GM19328 (cell line): ENCODE results near the gene KIRREL3.

Source experiments
- ATAC-seq: cut with Tn5 transposase; IDR thresholded peaks from one replicate; pipeline ENCODE4 v1.9.1; 2021; ENCODE audit warnings: mild to moderate bottlenecking, moderate library complexity; ENCODE audit not compliant: unreplicated experiment

KIRREL3 gene

DNA sequence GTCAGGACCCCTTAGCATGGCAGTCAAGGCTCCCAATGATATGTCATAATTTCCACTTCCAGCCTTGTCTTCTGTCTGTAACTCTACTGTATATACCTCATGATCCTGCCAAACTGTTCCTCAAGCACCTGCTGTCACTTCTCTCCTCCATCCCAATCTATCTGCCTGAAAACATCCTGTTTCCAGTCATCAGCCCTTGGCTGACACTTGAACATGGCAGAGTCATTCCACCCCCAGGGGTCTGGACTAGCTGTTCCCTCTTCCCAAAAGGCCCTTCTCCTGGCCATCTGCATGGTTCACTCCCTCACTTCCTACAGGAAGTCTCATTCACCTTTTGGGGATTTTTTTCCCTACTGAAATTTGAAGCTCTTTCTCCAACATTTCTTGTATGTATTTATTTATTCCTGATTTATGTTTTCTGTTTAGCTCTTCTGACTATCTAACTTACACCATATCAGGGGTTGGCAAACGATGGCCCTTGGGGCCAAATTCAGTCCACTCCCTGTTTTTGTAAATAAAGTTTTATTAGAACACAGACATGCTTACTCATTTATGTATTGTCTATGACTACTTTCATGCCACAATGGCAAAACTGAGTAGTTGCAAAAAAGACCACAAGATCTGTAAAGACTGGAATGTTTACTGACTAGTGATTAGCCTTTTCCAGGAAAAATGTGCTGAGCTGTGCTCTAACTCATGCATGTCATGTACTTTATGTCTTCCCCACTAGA is 278.4 kb downstream of the KIRREL3 start:
- ATAC-seq, result no peak

DNA sequence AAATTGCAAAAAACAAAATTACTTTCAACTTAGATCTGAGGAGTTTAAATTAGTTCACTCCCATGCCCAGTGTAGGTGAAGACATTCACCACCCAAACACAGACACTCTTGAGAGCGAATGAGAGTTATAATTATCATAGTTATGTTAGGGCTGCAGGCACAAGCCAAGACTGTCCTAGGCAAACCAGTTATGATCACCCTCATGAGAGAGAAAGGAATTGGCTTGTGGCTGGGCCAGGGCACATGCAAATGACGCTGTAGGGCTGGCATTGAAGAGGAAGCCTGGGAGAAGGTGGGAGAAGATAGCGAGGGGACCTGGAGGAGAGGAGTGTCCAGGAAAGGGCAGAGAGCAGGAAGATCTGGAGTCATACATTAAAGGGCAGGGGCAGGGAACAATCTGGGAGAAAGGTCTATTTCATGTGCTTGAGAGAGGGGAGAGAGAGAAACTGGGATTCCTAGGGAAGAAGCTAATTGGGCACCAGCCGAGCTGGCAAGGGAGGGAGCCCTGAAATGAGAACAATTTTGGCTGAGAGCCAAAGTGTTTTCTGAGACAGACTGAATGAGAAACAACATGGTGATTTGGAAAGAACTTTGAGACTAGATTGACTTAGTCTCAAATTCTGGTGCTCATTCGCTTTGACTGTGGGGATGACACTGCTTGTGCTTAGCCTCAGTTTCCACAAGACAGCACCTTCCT is 279.9 kb downstream of the KIRREL3 start:
- no peak for ATAC-seq

GRCh38 chr11:126719740-126720139 is 280.8 kb downstream of the KIRREL3 start:
- no peak for ATAC-seq

- ATAC-seq, result no peak
Observed at GRCh38 chr11:126718276-126718675, 282.3 kb downstream of the KIRREL3 start.

DNA sequence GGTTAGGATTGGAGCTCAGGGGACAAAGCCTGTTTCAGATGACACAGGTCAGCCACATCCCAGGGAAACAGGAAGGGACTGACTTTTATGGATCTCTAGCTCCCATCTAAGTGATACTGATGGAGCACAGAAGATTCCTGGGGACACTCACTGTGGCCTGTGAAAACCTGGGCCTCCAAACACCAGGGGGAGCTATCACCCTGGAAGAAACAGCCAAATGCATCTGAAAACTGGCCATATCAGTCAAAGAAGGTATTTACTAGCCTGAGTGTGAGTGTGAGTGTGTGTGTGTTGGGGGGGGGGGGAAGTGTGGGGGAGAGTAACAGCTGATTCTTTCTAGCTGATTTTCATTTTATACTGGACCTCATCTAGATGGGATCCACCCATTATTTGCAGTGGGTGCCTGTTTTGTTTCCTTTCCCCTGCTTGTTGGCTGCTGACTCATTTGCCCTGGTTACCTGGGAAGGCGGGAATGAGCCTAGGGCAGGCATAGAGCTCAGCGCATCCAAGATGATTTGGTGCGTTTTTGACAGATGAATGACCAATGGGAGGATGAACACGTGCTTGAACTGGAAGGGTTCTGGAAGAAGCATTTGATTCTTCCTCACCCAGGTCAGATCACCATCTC is 284.0 kb downstream of the KIRREL3 start:
- no peak for ATAC-seq

- ATAC-seq, result no peak
Observed at GRCh38 chr11:126713806-126714205, 286.8 kb downstream of the KIRREL3 start.

GRCh38 chr11:126711977-126712625 is 288.5 kb downstream of the KIRREL3 start:
- no peak for ATAC-seq

GRCh38 chr11:126710804-126711399 is 289.7 kb downstream of the KIRREL3 start:
- no peak for ATAC-seq

DNA sequence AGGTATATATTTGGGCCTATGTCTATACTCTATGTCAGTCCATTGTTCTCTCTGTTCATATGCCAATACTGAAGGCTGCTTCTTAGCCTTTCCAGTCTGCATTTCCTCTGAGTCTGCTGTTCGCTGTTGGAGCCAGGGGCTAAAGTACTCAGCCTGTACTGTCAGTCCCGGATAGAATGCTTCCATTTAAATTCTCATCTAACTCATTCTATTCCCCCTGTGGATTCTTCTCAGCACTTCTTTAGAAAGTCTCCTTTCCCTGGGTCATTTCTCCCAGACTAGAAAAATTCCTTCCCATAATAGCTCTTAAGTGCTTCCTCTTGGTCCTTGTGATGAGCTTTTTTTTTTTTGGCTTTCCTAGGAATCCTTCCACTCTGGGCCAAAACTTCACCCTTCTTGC is 293.1 kb downstream of the KIRREL3 start:
- no peak for ATAC-seq

DNA sequence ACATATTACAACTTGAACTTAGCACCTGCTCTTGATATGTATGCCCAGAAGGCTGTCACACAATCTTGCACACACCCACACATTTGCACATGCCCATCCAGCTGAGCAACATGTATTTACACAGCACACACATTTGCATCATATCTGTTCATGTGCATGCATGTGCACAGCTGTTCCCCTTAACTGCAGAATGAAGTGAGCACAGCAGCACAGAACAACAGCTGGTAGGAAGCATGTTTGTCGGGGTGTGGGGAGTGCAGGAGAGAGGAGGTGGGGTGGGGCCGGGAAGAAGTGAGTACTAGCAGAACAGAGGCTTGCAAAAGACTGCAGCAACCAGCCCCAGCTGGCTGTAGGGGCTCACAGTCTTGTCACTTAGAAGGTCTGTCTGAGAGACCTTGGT is 296.5 kb downstream of the KIRREL3 start:
- ATAC-seq, result no peak

DNA sequence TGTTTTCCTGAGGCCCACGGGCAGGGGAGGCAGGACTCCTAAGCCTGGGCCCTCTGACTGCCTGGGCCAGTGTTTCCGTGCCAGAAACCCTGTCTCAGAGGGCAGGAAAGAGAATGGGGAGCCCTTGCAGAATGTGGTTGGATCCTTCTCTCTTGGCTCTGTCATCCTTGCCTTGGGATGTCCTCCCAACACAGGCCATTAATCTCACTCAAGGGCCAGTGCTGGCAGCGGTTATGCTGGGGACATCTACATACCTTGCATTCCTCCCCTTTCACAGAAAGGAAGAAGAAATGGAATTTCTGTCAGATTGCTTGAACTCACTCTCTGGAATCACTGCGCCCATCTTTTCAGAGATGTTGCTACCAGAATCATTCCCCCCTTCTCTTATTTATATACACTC is 296.9 kb downstream of the KIRREL3 start:
- ATAC-seq, result no peak

GRCh38 chr11:126702987-126703386 is 297.6 kb downstream of the KIRREL3 start:
- no peak for ATAC-seq

- ATAC-seq, result no peak
Observed at GRCh38 chr11:126702165-126702720, 298.3 kb downstream of the KIRREL3 start.

GRCh38 chr11:126701520-126701897 is 299.1 kb downstream of the KIRREL3 start:
- ATAC-seq, result no peak

- ATAC-seq, result peak; percentile 70
Observed at GRCh38 chr11:126700768-126701519, 299.6 kb downstream of the KIRREL3 start.

DNA sequence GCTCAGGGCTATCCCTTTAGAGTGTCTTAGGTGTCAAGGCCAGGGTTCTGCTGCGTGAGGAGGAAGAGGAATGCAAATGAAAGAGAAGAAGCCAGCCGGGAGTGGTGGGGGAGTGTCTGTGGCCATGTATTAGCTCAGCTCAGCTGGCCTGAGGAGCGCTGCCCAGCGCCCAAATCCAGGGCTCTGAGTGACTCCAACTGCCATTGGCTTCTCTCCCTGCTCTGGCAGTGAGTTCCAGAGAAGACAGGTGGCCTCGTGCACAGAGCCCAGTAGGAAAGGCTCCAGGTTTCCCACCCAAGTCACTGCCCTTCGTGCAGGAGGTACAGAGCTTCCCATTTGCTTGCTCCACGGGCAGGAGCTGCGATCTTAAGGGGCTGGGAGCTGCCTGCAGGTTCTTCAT is 302.0 kb downstream of the KIRREL3 start:
- no peak for ATAC-seq

GRCh38 chr11:126697936-126698335 is 302.6 kb downstream of the KIRREL3 start:
- ATAC-seq, result no peak

- ATAC-seq, result no peak
Observed at GRCh38 chr11:126696982-126697381, 303.6 kb downstream of the KIRREL3 start.

DNA sequence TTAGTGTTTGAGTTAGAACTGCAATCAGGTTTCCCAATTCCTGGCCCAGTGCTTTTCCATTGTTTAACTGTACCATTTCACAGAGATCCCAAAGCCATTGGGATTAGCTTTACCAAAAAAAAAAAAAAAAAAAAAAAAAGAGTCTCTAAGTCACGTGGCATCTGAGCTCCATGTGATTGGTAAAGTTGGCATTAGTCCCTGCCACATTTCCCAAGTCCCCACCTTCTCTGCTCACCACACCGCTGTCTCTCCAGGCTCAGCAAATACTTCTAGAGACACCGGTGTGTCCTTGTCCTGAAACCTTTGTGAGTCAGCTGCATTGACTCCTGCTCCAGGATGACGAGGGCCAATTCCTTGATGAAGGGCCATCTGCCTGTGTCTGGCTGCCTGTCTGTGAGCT is 305.3 kb downstream of the KIRREL3 start:
- ATAC-seq, result no peak

- ATAC-seq, result no peak
Observed at GRCh38 chr11:126694065-126694625, 306.4 kb downstream of the KIRREL3 start.
